Gastrocnemius medialis (tissue), 4 donors: Measurements from ENCODE around the gene SRP19.

Experiments used
- POLR2A ChIP-seq, 2 donors: fragments of 450-650 bp; IDR thresholded peaks; one replicate each; pipeline ENCODE4 v1.6.1; 2017; ENCODE audit warnings: antibody characterized with exemption in 2 of 2, mild to moderate bottlenecking in 2 of 2, moderate library complexity in 2 of 2
- TF ChIP-seq, protein P1 (sequence below), 5 experiments: fragments of 450-650 bp in 3 of 5; fragments of 200-600 bp in 2 of 5; sonication (generic) in 2 of 5; IDR thresholded peaks in 4 of 5; conservative IDR thresholded peaks in 1 of 5; 1 replicate in 4 of 5; 2 replicates in 1 of 5; pipeline ENCODE4 v1.5.1; 2016 to 2019; ENCODE audit warnings: antibody characterized with exemption in 5 of 5, mild to moderate bottlenecking in 3 of 5, moderate library complexity in 3 of 5

GRCh38 chr5:112823181-112823580 lies 37.9 kb upstream of the SRP19 start:
- TF ChIP-seq, protein P1, sequence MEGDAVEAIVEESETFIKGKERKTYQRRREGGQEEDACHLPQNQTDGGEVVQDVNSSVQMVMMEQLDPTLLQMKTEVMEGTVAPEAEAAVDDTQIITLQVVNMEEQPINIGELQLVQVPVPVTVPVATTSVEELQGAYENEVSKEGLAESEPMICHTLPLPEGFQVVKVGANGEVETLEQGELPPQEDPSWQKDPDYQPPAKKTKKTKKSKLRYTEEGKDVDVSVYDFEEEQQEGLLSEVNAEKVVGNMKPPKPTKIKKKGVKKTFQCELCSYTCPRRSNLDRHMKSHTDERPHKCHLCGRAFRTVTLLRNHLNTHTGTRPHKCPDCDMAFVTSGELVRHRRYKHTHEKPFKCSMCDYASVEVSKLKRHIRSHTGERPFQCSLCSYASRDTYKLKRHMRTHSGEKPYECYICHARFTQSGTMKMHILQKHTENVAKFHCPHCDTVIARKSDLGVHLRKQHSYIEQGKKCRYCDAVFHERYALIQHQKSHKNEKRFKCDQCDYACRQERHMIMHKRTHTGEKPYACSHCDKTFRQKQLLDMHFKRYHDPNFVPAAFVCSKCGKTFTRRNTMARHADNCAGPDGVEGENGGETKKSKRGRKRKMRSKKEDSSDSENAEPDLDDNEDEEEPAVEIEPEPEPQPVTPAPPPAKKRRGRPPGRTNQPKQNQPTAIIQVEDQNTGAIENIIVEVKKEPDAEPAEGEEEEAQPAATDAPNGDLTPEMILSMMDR (IDR thresholded peaks at IDR 0.05 in 4 of 5, conservative IDR thresholded peaks at IDR 0.05 in 1 of 5): no peak
- TF ChIP-seq POLR2A (IDR thresholded peaks at IDR 0.05): no peak
